NCI-H128 (cell line): ENCODE data around the gene CAMSAP2.

Experiments
- DNase-seq: peaks from one replicate; lab custom pipeline; 2025; ENCODE audit not compliant: unreplicated experiment; lab: John Stamatoyannopoulos, UW

The CAMSAP2 gene

GRCh38 chr1:200874694-200875093, 136.0 kb downstream of the CAMSAP2 start:
- DNase-seq, result no peak

DNA sequence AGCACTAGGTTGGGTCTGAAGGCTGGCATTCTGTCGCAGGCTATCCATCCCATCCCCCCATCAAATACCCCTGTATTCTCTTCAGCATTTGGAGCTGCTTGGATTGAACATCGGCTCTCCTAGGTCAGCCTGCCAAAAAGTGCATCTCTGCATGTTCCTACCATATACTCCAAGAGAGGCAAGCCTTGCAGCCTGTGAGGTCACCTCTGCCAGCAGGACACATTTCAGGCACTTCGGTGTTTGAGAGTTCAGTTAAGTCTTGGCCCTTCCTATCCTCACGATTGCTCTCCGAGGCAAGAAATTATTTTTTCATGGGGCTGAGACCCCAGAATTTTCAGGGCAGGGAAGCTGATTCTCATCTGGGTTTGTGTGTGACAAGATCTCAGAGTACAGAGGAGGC, 136.7 kb downstream of the CAMSAP2 start:
- no peak for DNase-seq

DNA sequence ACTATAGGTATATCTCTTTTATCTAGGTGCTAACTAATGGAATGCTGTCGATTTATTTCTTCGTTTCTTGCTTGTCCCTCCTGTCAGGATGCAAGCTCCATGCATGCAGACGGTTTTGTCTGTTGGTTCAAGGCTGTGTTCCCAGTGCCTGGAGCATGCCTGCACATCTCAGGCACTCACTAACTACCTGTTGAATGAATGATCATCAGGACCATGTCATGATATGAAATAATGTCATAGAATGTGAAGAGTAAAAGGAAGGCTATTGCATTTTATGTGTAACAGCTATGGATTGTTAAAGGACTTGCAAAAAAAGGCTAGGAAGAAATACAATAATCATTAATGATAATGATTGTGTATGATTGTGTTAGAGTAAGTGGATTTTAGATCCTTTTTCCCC, 138.3 kb downstream of the CAMSAP2 start:
- DNase-seq, result no peak

GRCh38 chr1:200877839-200878551, 139.3 kb downstream of the CAMSAP2 start:
- DNase-seq, result no peak

DNA sequence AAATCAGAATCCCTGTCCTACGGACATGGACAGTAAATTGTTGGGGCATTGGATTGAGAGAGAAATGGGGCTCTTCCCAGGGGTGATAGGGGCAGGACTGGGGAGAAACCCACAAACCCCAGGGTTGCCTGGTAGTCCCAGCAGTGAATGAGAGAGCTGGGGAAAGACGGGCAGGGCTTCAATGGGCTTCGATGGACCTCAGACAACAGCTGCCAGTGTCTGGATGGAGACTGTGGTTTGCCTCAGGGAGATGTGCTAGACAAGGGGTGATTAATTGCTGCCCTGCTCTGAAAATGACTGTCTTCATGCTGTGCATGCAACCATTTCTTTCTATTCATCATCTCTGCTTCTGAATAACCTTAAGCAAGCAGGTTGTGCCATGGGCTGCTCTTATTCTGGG, 141.5 kb downstream of the CAMSAP2 start:
- no peak for DNase-seq

DNA sequence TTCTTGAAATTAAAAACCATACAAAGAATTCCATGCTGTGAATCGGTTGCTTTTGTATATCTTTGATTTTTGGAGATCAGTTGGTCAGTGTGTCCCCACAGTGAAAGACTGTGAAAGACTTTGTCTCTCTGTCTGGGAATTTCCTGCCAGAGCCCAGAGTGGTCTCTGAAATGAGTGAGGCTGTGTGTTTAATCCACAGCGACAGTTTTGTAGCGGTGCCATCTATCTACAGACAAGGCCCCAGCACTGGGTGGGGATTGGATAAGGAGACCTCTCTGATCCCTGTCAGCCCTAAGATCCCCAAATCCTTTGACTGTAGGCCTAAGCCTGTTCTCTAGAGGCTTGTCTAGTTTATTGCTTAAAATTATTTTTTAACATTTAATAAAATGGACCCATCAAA, 144.4 kb downstream of the CAMSAP2 start:
- DNase-seq, result no peak

DNA sequence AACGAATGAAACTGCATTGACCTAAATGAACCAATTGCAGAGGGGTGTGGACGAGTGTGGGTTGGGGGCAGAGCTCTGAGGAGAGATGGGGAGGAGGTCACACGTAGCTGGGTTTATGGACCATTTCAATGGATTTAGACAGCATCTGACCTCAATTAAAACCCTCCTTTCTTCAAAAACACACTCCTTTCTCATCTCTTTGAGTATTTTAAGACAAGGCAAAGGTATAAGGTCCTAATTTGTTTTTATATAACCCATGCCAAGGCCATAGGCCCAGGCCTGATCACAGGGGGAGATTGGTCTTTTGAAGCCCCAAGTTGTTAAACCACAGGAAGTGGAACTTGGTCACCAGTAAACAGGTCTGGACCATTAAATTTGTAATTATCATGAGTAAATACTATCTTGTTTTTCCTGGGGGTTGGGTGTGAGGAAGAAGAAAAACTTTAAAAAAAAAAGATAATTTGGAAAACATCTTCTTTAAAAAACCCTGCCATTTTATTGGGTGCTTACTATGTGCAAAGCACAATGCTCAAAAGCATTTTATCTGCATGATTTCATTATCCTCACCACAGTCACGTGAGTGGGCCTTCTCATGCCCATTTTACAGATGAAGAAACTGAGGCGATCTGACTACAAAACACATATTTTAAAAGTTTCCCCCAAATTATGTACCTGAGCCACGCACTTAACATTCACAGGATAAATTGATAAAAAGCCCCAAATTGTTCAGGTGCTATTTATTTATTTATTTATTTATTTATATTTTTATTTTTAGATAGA, 147.1 kb downstream of the CAMSAP2 start:
- no peak for DNase-seq

GRCh38 chr1:200886594-200886993, 147.9 kb downstream of the CAMSAP2 start:
- DNase-seq, result no peak

GRCh38 chr1:200887036-200887435, 148.3 kb downstream of the CAMSAP2 start:
- no peak for DNase-seq

DNA sequence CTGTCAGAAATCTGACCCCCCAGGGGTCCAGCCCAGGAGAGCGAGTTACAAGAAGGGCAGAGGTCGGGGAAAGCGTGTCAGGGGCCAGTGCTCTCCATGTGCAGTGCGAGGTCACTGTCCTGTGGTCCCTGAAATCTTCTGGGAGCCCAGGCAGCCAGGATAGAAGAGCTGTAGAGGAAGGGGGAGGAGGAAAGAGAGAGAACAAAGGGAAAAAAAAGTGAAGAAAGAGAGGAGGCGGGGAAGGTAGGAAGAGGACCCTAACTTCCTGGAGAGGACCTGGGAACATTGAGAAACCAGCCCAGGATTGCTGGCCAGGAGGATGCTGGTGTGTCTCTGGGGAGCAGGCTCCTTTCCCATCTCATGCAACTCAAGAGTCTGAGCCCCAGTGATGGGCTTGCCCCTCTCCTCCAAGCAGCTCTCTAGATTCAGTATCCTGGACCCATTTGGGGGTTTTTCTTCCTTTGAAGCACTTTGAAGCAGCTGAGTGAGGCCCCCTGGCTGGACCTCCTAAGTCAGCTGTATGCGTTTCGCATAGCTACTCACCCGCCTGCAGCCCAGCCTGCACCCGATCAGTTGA, 149.2 kb downstream of the CAMSAP2 start:
- no peak for DNase-seq

- no peak for DNase-seq
These were observed 149.7 kb downstream of the CAMSAP2 start for GRCh38 chr1:200888349-200888838.

GRCh38 chr1:200889571-200889970, 150.9 kb downstream of the CAMSAP2 start:
- no peak for DNase-seq

GRCh38 chr1:200890027-200890426, 151.3 kb downstream of the CAMSAP2 start:
- DNase-seq, result no peak

- DNase-seq, result no peak
These were observed 152.4 kb downstream of the CAMSAP2 start for GRCh38 chr1:200890818-200891773.

DNA sequence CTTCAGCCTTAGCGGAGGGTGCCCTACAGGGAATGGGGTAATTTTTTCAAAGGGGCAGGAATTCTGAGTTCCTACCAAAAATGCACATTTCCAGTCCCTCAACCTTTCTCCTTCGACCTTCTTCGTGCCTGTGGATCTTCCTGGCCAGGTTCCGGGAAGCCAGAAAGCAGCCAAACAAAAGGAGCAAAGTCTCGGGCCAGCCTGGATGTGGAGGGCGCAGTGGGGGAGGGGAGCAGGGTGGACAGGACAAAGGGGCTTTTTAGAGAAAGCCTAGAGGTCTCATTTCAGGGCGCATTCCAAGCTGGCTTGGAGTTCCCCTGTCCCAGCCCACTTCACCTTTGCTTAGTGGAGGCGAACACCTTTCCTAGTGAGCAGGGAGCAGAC, 153.1 kb downstream of the CAMSAP2 start:
- DNase-seq, result no peak

DNA sequence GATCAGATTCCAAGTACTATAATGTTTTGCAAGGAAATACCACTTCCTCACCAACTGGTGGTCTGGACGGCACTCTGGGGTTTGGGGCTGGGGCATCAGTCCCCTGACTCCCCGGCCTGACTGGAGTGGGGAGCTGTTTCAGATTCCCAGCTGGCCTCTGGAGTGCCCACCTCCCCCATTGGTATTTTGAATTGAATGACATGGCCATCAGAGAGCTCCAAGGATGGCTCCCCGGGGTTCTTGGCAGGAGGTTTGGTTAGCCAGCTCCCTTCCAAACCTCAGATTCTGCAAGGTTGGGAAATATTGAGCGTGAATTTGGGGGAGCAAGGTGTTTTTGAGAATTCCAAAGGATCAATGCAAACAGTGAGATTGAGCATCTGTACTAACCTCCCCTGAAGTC, 153.9 kb downstream of the CAMSAP2 start:
- DNase-seq, result no peak

DNA sequence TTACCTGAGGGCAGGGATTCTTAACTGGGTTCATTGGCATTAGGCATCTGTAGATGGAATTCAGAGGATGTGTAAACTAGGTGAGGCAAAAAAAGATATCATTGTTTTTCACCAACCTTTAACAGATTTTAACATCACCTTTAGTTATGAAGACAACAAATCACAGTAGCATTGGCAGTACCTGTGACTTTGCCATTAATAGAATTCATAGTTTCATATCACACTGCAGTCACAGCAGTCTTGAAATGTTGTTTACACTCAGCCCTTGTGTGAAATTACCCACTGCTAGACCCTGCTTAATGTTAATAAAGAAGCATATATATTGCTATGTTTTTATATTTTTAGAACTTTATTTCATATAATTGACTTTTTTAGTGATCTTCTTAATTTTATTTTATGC, 154.3 kb downstream of the CAMSAP2 start:
- no peak for DNase-seq

DNA sequence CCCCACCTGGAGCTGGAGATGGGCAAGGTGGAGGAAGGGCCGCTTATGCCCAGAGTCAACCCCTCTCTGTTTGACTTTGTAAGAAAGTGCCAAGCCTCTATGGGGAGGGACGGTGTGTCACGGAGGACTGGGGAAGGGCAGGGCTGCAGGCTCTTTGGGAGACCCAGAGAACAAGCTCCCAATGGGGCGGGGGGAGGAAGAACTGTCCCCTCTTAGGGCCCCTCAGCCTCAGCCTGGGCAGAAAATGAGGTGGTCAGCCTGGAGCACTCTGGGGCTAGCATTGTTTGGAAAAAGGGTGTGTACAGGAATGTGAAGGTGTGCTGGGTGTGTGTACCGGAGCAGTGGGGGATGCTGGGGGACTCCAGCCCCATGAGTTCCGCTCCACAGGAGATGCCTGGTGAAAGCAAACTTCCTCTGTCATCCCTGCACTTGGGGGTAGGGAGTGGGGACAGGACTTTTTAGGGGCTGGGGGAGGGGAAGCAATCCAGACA, 154.8 kb downstream of the CAMSAP2 start:
- no peak for DNase-seq

DNA sequence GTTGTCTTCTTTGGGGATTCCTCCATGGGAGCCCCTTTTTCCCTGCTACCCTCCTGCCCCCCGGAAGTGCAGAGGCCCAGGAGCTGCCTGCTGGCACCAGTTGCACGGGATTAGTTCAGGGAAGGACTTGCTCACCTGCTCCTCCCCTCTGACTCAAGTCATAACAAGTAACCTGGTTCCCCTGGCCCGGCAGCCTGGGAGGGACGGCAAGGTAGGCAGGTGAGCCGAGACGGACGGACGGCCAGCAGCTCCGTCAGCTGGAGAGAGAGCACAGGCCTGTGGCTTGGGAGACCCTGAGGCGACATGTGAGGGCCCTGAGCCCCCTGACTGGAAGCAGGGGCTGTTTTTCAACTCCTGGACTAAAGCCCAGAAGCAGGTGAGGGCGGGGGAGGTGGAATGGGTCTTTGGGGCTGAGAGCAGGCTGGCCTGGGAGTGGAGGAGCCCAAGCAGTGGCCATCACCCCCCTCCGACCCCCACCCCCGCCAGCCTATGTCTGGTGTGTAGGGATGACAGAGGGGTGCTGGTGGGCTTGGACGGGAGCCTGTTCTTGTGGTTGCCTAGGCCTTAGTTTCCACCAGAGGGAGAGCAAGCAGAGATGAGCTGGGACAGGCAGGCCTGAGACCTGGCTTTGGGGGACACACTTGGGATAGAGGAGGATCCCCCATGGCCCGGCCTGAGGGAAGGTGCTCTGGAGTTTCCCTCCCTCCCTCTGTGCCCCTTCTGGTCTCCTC, 156.2 kb downstream of the CAMSAP2 start, which contains the start of gene INAVA:
TSS of gene INAVA (plus strand) at position 189 of the 731 bp plus-strand sequence. CDS start 3,501 bp downstream, outside the sequence.
- DNase-seq, result no peak

- no peak for DNase-seq
These were observed 156.7 kb downstream of the CAMSAP2 start for GRCh38 chr1:200895443-200895789.
